NOMO-1 (cell line): ENCODE measurements around the gene KIAA1958.

ENCODE experiments used
- DNase-seq, 2 experiments: peaks; one replicate each; lab custom pipeline; 2025; ENCODE audit not compliant: unreplicated experiment in 2 of 2; lab: John Stamatoyannopoulos, UW

KIAA1958 gene

DNA sequence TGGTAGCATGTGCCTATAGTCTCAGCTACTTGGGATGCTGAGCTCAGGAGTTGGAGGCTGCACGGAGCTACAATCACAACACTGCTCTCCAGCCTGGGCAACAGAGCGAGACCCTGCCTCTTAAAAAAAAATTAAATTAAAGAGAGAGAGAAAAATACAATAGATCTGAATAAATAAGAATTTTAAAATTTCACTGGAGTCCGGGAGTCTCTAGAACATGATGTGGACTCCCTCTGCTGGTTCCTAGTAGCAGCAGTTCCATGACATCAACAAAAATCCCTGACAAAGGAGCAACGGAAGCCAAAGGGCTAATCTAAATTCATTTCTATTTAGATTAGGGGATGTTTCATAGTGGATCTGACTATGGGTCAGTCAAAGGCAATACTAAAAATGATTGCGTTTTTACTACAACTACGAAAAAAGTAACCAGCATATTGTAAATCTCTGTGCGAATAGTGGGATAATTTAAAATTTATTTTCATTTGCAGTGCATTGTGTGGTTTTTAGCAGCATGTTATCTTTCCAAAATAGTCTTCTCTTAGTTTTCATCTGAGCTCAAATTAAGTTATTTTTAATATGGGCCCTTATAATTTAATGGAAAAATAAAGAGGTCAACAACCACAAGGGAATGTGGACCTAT lies 224.5 kb downstream of the KIAA1958 start:
- no peak for DNase-seq

DNA sequence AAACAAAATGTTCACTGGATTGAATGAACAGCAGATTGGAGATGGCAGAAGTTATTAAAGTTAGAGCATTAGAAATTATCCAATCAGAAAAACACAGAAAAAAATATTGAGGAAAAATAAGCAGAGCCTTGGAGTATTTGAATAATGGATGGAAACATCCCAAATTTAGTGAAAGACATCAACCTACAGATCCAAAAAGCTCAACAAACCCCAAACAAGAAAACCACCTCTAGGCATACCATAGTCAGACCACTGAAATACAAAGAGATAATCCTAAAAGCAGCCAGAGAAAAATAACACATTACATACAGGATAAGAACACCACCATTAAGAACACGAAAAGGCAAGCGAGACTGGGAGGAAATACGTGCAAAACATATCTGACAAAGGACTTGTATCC lies 226.1 kb downstream of the KIAA1958 start:
- DNase-seq: no peak

DNA sequence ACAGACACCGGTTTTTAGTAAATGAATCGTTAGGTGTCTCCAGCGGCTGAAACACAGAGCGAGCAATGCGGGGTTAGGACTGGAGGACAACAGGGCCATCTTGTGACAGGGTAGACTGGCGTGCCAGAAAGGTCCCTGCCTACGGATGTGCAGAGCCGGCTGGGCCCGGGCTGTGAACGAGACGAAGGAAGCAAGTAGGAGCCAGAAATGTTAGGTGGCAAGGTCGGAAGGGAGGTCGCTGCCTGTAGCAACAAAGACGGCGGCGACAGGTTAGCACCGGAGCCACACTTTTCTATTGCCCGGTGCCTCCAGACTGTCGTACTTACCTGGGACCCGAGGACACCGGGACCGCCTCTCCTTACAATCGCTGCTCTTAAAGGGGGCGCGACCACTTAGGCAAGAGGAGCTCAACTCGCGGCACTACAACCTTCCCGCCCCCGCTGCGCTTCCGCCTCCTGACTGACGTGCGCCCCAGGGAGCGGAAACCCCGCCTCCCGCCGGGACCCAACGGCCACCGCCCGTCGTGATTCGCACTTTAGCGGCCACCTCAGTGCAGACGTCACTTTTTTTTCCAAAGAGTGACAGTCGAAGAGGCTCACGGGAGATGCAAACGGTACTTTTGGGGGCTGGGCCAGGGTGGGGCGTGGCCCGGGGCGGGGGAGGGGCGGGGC lies 231.2 kb downstream of the KIAA1958 start, which contains the start of gene INIP:
TSS of gene INIP (minus strand) at position 457 of the 671 bp plus-strand sequence. CDS start 1,632 bp downstream, outside the sequence.
- DNase-seq: peak; percentile 96 to 97
